GM19193 (cell line): ENCODE results near the gene NINJ2.

Source experiments
- POLR2A ChIP-seq: IDR thresholded peaks from 4 replicates; pipeline ENCODE4 v1.6.1; 2011; ENCODE audit not compliant: insufficient read depth, insufficient read length; ENCODE audit errors: extremely low read depth

Gene NINJ2

DNA sequence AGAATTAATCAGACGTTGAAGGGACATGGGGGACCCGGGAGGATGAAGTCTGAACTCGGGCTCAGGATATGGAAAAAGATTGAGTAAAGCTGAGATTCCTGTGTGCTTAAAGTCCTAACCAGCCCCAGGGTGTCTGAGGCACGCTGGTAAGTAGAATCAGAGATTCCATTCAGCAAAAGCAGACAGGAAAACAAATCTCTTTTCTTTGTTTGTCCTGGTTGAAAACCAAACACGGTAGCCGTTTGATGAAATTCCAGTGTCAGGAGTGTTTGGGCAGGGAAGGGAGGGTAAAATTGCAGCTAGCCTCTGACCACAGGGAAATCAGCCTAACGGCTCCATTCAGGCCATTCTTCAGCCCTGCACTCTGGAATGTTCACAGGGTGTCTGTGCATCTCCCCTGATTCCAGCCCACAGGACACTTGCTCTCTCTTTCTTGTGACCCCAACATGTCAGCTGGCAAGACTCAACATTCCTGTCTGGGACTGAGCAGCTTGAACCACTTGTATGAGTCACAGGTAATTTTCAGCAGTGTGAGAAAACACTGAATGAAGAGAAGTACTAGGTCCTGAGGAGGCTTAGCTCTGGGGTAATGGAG, 31.0 kb downstream of the NINJ2 start:
- no peak for TF ChIP-seq POLR2A

DNA sequence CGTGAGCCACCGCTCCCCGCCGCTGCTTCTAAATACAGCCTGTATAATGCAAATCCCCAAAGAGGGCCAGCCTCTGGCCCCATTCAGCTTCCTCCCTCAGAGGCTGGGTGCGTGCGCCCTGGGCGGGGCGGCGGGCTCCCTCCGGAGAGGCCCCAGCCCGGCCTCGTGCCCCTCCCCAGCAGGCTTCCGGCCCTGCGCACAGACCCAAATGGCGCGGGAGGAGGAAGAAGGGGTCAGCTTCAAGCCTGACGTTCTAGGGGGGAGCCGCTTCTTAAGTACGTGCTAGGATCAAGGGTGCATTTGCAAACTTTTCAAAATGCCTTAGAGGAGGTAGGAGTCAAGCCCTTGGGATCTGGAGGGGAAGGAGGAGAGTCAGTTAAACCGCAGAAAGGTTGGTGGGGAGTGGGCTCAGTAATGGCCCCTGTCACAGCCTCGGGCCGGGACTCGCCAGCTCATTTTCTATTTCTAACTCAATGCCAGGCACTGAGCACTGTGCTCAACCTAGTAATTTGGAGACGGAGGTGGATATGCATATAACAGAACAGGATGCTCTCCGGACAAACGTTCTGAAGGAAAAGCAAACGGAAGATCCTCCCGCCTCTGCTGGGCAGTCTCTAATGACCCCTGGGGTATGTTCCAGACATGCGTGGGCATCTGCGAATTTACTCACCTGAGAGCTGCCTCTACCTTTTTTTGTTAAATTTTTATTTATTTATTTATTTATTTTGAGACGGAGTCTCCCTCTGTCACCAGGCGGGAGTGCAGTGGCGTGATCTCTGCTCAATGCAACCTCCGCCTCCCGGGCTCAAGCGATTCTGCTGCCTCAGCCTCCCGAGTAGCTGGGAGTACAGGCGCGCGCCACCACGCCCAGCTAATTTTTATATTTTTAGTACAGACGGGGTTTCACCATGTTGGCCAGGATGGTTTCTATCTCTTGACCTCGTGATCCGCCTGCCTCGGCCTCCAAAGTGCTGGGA, 32.3 kb downstream of the NINJ2 start:
- TF ChIP-seq POLR2A = peak; percentile 95

DNA sequence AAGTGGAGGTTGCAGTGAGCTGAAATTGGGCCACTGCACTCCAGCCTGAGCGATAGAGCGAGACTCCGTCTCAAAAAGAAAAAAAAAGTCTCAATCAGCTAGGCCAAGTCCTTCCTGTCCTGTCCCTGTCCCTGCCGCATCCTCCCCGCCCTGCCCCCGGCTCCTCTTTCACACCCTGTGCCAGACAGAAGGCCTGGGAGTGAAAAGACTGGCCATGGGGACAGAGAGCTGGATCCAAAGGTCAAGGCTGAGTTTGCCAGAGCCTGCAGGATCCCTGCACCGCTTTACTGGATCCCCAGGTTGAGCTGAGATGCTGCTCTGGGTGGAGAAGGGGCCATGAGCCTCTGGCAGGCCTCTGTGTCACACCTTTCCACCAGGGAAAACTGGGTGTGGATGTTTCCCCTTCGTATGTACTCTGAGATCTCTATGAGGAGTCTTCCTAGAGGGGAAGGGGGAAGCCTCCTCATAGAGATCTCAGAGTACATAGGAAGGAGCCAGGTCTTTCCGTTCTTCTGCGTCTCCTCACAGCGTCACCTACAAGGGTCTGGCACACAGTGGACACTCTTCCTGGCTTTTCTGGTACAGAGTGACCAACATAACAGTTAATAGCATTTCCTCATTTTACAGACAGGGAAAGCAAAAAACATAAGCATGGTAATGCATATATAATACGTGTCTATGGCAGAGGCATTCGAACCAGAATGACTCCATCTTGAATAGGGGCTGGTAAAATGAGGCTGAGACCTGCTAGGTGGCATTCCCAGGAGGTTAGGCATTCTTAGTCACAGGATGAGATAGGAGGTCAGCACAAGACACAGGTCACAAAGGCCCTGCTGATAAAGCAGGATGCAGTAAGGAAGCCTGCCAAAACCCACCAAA, 35.1 kb downstream of the NINJ2 start:
- no peak for TF ChIP-seq POLR2A

DNA sequence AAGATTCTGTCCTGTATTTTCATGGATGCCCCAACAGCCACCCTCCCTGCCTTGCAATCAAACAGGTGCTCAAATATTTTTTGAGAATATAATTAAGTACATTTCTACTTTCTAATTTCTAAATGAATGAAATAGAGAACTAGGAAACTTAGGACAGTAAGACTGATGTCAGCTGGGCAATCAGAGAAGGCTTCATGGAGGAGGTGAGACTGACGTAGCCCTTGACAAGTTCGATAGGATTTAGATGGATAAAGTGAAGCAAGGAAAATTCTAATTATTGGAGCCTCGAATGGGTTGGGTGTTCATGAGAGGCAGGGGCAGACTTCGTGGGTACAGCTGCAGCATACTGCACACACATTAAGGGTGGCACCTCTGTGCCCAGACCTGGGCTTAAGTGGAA, 36.0 kb downstream of the NINJ2 start:
- no peak for TF ChIP-seq POLR2A

DNA sequence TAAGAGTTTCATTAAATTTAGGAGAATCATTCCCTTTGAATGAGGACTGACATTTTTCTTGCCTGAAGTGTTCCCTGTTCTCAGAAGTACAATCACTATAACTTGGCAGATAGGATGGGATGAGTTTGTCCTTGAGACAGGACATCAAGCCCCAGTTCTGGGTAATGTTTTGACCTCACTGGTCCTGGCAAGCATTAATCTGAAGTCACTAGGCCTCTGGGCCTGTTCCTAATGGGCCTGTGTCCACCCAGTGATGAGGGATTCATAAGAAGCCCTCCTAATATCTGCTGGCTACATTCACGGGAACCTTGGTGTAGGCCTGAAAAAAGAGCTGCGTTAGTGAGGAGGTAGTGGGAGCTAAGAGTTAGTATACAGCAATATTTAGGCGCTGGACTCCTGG, 37.2 kb downstream of the NINJ2 start:
- no peak for TF ChIP-seq POLR2A

DNA sequence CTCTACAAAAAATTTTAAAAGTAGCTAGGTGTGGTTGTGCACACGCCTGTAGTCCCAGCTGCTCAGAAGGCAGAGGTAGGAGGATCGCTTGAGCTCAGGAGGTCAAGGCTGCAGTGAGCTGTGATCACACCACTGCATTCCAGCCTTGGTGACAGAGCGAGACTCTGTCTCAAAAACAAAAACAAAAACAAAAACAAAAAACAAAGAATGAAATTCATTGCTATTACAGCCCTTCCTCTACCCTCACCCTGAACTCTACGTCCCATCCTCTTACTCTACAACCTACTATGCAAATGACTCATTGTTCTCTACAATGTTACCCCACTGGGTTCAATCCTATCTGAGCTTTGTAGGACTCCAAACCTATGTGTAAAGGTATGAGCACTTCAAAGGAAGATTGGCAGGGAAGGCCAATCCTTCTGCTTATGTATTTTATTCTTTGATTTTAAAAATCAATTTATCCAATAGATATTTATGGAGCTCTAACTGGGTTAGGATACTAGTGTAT, 39.3 kb downstream of the NINJ2 start:
- TF ChIP-seq POLR2A = no peak

DNA sequence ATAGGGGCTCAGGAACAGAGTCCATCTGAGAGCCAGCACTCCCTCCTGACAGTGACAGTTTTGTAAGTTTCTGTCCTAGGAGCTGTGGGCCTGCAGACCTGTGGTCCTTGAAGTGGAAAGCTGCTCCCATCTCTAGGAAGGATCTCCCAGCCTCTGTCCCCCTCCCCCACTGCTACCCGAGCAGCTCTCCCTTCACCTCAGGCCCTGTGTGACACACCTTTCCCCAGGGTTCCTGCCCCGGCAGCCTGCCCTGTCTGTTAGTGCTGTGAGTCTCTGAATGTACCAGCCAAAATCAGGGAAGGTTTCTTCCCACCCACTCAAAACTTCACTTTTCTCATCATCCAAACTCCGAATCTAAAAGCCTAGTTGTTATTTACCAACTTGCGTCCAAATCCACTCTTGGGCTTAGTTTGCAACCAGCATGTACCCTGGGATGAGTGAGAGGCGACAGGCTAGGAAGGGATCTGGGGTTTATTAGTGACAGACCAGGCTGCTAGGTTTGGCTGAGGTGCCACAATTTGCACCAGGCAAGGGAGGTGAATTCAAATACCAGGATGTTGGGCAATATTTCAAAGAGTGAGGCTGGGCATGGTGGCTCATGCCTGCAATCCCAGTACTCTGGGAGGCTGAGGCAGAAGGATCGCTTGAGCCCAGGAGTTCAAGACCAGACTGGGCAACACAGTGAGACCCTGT, 39.9 kb downstream of the NINJ2 start:
- no peak for TF ChIP-seq POLR2A

DNA sequence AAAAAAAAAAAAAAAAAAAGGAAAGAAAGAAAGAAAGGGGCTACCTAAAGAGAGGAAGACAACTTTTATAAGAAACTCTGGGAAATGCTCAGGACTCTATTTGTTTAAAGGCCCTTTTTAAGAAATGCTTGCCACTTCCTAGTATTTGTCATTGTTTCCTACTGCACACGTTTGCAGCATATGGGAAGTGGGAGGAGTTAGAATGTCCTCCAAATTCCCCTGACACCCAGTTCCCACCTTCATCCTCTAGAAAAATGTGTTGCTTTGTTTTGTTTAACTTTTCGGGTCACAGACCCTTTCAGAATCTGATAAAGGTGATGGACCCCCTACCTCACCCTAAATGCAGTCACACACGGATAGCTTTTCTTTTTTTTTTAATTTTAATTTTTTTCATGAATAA, 40.8 kb downstream of the NINJ2 start:
- no peak for TF ChIP-seq POLR2A

DNA sequence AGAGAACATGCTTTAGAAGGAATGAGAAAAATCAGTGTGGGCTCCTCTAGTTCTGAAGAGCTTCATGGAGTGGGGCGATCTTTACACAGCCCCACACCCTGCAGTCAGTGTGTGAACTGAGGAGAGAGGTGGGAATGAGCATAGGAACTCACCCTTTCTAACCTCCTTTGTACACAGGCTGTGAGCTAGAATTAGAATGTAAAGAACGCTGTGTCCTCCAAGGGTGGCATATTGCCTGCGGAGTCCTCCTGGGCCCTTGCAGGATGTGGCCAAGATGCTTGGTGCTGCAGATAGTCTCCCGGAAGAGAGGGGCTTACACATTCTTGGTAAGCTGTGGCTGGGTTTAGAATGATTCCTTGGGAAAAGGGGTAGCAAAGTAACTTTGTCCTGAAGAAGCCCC, 43.9 kb downstream of the NINJ2 start:
- no peak for TF ChIP-seq POLR2A

DNA sequence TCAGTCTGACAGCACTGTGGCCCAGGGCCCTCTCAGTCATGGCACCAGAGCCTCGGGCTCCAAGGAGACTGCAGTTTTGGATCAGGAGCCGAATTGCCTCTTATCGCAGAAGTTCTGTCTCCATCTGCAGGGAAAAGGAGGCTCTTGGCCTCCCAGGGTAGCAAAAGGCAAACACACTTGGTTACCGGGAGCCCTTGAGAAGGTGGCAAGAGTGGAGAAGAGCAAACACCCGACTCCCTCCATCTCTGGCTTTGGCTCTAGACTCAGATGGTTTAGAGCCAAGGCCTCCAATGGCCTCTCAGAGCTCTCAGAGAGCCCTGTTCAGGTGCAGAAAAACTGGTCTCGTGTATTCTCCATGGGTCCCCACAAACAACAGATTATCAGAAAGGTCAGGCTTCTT, 44.6 kb downstream of the NINJ2 start:
- TF ChIP-seq POLR2A = no peak

DNA sequence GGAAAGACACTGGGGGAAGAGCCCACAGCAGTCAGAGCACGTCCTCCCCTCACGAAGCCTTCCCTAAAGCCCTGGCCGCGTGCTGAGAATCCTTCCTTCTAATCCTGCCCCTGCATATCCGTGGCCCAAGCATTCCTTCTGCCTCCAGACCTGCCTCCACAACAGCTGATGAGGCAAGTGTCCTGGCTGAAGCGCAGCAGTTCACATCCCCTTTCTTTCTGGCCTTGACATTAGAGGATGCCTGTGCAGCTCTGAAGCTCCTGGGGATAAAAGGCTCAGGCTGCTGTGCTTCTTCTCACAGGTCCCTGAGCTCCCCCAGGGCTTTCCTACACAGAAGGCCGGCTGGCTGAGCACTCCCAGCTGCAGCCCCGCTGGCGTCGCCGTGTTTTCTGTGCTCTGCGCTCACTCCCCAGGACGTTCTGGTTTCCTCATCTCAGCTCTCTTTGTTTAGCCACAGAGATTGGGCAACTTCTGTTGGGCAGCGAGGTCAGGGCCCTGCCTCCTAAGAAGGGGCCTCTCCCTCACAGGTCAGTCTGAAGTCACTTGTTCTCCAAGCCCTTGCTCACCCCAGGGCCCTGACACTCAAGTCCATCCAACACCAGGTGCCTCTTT, 45.8 kb downstream of the NINJ2 start:
- TF ChIP-seq POLR2A = no peak

DNA sequence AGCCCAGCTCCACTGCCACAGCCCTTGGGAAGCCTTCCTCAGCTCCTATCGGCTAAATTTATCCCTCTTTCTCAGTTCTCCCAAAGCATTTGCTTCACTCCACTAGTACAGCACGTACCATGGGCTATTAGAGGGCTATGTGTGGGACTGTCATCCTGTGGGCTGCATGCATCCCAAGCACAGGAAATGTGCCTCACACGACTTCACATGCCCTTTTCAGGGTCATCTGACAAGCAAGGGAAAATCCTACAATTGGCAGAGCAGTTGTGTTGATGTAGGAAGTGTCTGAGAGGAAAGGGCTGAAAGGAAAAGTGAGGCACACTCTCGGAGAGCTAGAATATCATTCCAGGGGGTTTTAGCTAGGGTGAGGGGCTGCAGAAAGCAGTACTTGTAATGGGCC, 47.6 kb downstream of the NINJ2 start:
- TF ChIP-seq POLR2A = no peak

DNA sequence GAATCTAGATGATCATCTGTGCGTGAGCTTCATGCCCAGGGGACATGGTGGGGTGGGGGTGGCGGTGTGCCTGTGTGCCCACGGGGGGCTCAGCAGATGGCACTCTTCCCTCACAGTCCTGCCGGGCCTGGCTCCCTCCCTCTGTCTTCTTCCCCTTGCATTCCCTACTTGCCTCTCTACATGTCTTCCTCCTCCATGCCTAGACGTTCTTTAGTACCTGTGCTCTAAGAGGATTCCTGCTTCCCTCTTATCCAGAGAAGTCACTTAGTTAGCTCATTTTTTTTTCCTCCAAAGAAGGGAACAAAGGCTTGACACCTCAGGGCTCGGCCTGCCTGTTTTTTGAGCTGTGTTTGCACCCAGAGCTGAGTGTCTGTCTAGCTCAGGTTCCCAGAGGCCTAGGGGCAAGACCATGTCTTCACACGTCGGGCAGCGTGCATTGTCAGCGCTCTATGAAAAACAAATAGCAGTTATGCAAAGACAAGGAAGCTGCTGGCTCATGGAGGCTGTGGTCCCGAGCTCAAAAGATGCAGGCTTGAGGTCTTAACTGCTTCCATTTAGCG, 48.8 kb downstream of the NINJ2 start:
- TF ChIP-seq POLR2A = no peak

DNA sequence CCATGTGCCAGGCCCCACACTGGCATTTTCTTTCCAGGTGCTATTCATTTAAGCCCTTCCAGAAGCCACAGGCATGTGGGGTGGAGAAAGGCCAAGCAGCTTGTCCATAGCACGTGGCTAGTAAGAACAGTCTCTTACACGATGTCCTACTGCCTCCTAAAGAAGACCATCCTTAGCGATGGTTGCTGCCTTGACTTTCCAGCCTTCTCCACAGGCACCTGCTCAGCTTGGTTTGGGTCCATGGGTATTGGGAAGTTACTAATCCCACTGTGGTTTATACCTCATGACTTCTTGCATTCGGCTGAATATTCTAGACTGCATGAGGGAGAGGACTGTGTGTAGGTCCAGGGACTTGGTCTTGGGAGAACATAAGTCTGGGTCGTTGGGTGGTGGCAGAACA, 49.2 kb downstream of the NINJ2 start:
- TF ChIP-seq POLR2A = no peak

DNA sequence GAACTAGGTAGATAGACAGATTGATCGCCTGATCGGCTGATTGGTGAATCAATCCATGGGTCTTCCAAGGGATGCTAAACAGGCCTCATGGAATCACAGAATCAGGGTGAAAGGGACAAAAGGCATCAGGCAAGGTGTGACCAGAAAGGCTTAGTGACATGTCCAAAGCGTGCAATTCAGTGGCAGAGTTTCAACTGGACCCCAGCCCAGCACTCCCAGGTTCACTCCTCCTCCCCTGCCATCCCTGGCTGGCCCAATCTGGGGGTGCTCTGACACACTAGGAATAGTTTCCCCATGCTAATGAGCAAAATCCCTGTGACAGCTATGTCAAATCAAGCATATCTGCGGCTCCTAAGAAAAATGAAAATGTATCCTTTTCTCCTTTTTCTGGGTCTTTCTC, 50.4 kb downstream of the NINJ2 start:
- no peak for TF ChIP-seq POLR2A

DNA sequence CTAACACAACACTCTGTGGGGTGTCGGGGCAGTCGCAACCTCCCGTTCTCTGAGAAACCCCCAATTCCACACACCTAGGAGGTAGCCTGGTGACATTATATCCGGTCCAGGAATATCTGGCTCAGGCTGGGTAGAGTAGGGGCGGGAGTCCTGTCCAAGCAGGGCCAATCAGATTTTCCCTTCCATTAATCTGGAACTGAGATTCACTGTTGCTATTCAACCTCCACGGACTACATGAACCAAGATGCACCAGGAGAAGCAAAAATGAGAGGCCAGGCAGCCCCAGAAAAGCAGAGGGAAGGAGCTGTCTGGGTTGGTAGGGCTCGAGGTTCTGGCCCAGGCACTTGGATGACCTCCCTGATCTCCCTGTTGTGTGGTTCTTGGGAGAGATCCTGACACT, 51.0 kb downstream of the NINJ2 start:
- no peak for TF ChIP-seq POLR2A
